NT2/D1 (cell line): ENCODE results near the gene ABHD1.

Experiments used
- SUZ12 ChIP-seq: IDR thresholded peaks from 2 replicates; pipeline ENCODE4 v1.6.1; 2011; ENCODE audit not compliant: insufficient read length, insufficient read depth; ENCODE audit errors: extremely low read depth
- YY1 ChIP-seq: IDR thresholded peaks from 2 replicates; pipeline ENCODE4 v1.6.1; 2011; ENCODE audit not compliant: insufficient read length, insufficient read depth
- ZNF274 ChIP-seq: IDR thresholded peaks from 2 replicates; pipeline ENCODE4 v1.6.1; 2011; ENCODE audit warnings: mild to moderate bottlenecking, low read depth, low read length

DNA sequence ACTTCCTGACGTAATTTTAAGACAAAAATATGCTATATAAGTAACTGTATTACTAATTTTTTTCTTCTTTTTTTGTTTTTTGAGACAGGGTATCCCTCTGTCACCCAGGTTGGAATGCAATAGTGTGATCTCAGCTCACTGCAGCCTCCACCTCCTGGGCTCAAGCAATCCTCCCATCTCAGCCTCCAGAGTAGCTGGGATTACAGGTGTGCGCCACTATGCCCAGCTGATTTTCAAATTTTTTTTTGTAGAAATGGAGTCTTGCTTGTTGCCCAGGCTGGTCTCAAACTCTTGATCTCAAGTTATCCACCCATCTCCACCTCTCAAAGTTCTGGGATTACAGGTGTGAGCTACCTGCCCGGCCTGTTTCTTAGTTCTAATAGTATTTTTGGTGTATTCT is 54.9 kb downstream of the ABHD1 start:
- TF ChIP-seq YY1 (no peak), ZNF274 (no peak), SUZ12 (no peak)
